HG02623 (cell line): ENCODE results near the gene SLC6A9.
A peak's percentile ranks its signal among the peaks of the same experiment; 100 is the strongest.

ENCODE experiments used
- ATAC-seq: cut with Tn5 transposase; IDR thresholded peaks from one replicate; pipeline ENCODE4 v1.9.1; 2021; ENCODE audit warnings: moderate library complexity; ENCODE audit not compliant: unreplicated experiment

The SLC6A9 gene

DNA sequence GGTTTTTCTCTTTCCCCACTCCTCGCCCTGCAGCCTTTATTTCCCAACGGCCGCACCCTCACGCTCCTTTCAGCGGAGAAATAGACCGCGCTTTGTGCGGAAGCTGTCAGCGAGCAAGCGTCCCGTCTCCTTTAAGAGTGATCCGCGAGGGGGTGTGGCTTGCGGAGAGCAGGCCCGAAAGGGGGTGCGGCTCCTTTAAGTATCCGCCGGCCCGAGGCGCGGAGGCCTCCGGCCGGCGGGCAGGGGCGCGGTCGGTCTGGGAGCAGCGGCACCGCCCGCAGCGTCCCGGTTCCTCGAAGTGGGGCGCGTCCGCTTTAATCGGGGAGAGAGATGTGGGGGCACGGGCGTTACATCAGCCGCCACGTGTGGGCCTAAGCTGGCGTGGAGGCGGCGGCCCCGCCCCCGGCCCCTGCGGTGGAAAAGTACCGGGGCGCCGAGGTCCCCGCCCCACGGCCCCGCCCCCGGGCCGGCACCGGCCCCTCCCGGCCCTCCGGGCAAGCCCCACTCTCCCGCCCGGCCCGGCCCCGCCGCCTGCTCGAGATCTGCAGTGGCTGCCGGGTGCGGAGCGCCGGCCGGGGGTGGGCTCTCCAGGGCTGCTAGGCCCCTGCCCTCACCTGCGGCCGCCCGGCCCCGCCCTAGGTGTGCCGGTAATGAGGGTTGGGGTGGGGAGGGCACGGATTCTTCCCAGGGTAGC is 1.2 kb downstream of the SLC6A9 start:
- peak; percentile 75 for ATAC-seq

DNA sequence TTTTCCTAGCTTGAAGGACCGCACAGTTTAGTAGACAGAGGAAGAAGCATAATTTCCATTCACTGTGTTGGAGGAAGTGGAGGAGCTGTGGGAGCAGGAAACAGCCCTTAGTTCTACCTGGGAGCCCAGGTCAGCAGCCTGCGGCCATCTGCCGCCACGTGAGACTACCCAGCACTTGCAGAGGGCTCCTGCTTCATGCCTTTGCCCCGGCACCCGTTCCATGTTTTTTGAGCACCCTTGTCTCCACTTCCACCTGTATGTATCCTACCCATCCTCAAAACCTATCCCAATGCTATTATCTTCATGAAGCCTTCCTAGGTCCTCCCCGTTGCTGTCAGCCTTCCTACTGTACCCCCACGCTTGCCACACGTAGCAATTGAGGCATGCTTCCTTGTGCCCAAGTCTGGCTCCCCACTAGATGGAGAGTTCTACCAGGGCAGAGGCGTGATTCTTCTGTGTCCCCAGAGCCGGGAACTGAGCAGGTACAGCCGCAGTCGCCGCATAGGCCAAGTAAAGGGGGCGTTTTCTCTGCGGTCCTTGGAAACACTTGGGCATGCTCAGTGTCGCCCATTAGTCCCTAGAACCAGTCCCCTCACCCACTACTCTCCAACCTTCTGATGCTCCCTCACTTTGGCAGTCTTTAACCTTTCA is 1.9 kb downstream of the SLC6A9 start:
- peak; percentile 14 for ATAC-seq

DNA sequence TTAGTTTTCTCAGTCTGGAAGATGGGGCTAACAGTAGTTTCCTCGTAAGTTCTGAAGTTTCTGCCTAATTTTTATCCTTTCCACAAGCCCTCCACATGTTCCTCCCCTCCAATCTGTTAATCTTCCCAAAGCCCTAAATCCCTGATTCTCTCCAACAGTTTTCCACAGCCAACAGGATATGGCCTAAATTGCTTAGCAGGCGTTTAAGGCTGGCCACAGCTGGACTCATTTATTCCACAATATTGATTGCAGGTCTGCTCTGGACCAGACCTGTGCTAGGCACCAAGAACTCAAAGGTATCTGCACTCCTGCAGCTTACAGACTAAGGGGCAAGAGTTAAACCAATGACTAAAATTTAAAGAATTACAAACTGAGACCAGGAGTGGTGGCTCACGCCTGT is 3.9 kb downstream of the SLC6A9 start:
- no peak for ATAC-seq

DNA sequence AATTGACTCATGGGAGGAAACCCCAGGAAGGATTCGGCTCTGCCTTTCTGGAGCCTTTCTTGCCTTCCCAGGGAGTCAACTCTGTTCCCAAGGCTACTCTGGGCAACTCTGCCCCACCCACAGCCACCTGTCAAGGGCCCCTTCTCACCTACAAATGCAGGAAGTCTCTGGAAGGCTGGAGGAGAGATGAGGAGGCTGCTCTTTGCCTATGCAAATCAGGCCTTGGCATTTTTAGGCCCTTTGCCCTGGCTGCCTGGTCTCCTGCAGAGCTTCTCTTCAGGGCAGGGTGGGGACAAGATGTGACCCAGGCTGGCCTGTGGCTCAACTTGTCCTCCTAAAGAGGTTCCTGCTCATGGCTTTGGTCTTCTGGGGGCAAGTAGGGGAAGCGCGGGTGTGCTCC is 5.4 kb downstream of the SLC6A9 start:
- no peak for ATAC-seq

DNA sequence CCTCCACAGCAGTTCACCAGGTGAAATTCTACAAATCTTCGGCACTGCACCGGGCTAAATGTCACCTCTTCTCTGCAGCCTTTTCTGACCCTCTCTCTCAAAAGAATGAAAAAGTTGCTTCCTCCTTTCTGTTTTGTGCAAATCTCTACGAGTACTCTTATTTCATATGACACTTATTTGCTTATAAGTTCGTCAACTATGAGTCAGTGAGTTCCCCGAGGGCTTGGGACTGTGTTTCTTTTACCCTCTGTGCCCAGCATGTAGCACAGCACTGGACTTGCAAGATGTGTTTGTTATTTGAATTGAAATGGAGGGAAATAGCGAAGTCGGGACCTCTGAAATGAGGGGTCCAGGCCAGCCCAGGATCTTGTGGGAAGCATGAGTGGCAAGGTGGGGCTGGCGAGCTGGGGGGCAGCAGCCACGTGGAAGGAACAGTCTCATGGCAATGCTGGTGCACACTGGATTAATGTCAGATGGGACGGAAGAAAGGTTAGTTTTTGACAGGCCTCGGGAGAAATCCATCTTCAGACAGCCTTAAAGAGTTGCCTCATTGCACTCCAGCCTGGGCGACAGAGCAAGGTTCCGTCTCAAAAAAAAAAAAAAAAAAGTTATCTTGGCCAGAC is 6.2 kb downstream of the SLC6A9 start:
- no peak for ATAC-seq

DNA sequence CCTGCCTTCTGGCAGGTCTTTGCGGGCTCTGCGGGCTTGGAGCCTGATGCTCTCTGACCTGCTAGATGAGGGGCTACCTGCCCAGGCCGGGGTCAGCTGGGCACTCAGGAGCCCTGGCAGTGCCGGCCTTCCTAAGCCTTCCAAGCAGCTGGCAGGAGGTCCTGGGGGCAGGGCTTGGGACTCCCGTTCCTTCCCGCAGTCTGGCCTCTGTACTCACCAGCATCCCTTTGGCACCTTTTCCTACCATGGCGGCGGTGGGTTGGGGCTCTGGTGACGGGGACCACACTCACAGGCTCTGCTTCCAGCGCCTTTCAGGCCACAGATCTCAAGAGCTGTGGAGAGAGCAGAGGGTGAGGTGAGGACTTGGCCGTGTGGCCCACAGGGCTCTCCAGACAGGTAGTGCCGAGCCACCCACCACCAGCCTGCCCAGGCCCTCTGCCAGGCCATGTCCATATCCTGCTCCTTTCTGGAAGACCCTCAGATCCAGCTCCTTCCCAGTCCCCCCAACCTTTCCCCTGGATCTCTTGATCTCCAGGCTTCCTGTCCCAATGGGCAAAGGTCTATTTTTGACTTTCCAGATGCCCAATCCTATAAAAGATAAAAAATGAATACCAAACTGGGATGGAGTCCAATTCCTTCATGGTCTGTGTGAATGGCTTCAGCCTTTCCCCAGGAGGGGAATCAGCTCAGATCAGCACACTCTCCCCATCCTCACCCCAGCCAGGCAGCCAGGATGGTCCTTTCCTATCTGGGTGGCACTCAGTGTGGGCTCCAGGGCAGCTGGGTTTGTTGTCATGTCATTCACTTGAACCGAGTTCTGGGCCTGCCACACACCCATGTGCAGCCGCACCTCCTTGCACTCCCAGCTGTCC is 7.0 kb downstream of the SLC6A9 start:
- no peak for ATAC-seq

DNA sequence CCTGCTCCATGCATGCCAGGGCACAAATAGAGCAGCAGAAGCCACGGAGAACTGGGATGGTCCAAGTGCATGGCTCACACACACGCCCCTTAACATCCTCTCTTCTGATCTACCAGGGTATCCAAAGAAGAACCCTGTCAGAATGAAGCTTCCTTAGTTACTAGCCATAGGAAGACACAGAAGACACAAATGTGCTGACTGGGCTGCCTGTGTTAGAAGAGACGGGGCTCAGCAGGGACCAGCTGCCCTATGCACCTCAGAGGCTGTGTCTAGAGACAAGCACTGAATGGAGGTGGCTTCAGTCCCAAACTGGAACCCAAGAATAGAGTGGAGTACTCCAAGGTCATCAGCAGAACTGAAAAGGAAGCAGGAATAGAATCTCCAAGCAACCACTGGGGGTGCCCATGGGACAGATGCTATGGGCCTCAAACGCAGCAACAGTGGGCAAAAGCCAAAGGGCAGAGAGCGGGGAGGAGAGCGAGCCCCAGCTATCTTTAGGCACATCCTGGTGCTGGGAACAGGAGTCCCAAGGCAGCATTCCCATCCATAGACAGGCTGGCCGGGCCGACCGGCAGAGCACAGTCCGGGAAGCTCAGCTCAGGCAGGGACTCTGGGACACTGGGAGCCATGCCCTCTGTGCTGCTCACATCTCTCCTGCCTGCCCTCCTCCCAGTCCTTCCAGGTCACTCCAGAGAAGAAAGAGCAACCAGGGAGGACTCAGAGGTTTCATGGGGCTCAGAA is 9.5 kb downstream of the SLC6A9 start:
- no peak for ATAC-seq

DNA sequence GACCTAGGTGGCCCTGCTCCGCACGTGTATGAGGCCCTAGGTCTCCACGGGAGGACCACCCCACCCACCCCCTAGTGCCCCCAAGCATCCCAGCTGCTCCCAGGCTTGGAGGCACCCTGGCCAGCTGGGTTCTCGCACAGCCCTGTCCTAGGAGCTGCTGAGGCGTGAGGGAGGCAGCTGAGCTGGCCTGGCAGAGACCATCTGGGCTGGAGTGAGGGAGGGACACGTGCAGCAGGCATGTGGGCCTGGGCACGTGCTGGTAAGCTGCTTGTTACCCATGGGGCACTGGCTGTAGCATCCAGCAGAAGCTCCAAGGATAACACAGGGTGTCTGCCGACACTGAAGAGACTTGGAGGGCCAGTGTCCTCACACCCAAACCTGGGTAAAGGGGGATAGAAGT is 10.1 kb downstream of the SLC6A9 start:
- ATAC-seq = no peak

DNA sequence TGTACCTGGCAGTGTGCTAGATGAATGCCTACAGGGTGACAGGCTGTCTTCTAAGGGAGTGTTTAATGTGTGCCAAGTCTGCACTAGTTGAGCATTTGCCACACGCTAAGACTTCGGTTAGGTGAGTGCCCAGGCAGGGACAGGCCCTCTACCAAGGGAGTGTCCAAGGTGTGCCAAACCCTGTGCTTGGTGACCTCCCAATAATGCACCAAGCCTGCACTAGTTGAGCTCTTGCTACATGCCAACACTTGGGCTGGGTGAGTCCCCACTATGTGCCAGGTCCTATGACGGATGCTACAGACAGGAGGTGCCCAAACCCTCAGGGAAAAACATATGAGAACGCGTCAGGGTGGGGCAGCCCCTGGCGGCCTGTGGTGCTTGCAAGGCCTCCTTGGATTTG is 10.8 kb downstream of the SLC6A9 start:
- ATAC-seq = no peak

DNA sequence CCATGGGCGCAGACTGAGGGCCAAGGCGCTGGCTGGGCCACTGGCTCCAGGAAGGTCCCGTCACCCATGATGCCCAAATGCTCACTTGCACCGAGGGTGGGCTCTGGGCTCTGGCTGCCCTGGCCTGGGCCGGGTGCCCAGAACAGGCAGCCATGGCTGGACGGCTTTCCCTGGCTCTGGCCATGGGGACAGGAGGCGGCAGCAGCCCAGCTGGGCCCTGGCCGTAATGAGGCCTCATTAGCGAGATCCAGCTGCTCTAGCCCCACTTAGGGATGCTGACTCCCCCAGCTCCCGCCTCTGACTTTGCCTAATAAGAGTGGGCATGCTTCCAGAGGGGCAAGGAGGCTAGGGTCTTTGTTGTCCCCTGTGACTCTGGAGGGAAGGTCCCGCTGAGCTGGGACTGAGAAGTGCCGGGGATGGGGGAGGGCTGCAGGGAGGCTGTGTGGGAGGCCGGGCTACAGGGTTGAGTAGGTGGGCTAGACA is 11.8 kb downstream of the SLC6A9 start:
- ATAC-seq = no peak

DNA sequence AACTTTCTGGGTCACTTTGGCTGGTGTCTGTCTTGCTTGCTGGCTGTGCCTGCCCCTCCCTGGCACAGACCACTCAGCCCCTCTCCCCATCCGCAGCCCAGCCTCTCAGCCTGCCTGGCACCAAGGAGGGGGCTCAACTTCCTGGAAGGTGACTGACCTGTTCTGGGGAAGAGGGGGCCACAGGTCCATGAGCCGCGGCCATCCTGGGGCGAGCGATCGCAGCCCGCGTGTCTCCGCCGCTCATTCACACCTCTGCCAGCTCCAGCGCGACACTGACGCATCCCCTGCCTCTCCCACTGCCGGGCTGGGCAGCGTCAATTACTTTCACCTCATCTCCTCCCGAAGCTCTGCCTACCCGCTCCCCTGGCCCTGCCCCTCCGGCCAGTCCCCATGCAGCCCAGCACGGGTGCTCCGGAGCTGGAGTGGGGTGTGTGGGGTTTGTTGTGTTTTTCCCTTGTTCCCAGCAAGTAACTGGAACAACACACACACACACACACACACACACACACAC is 14.3 kb downstream of the SLC6A9 start:
- no peak for ATAC-seq

DNA sequence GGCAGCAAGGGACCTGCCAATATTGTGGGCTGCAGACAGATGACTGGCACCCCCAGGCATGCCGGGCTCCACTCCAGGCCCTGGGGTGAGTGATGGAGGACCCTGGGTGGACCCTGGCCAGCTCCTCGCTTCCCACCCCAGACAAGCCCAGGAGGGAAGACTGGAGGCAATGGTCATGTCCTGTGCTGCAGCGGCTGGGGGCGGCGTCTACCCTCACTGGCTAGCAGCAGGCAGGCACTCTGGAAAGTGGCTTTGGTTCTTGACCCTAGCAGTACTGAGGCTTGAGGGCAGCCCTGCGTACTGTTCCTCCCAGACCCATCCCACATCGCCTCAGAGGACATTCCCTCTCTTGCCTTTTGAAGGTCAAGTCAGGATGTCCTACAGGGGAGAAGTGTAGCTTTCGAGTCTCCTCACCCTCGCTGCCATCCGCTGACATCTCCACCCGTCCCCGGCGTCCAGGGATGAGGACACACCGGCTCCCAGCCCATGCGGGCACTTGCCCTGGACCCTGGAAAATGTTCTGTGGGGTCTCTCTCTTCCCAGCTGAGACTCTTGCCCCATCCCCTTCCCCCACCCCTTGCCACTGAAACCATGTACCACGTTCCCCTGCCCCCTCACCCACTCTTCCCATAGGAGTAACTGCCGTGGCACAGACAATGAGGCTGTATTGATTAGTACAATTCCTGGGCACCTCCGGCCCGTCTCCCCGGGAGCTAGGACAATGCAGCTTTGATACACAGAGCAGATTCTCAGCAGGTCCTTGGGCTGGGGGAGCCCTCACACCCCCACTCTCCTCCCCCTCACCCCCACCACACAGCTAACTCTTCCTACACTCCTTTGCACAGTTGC is 15.0 kb downstream of the SLC6A9 start:
- no peak for ATAC-seq

DNA sequence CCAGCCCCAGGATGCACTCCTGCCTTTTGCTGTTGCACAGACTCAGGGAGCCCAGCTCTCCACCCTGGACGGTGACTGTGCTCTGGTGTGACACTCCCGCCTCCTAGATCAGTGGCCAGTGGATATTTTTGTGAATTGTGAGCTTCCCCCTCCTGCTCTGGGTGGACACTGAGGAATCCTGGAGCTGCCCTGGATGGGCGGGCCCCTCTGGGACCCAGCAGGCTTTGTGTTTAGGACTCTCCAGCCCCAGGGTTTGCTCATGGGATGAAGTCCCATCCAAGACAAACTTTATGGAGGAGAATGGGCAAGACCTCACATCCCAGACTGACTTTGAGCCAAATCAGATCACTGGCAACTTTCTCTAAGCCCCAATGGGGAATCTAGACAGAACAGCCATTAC is 16.1 kb downstream of the SLC6A9 start:
- ATAC-seq = no peak

DNA sequence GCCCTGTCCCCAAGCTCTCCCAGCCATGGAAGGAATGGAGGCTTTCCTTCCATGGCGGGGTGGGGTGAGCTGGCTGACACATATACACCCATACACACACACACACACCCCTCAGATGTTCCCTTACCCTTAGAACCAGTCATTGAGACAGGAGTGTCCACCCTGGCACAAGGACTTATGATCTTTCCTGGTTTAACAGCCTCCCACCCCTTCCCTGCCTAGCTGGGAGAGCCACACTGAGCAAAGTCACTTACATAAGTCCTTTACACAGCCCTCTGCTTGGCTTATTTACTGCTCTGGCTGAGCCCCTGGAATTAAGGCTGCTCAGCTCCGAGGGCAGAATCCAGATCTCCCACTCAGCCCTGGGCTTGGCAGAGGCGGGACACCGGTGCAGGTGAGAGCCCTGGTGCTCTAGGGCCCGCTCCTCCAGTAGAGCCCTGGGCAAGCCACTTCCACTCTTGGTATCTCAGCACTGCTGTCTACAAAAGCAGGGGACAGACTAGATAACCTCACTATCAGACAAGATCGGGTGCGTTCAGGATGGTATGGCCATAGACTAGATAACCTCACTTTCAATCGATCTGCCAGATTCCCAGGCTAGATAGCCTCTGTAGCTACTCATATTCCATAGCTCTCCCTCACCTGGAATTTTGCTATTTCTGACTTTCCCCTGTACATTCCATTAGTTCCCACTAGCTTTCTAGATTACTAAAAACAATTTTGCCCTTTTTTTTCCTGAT is 16.7 kb downstream of the SLC6A9 start:
- no peak for ATAC-seq

DNA sequence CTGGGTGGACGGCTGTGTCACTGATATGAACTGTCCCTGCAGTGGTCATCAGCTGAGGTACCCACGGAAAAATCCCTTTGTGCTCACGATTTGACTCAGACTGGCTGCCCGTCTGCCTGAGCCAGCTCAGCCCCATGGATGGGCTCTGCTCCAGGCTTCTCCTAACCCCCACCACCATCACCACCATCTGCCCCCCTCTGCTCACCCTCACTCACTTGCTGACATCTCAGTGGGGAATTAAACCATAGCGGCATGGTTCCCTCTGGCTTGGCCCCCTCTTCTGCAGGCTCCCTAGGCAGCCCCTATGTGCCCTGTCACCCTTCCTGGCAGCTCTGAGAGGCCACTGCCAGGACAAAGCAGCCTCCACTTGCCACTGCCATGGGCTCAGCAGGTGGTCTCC is 17.3 kb downstream of the SLC6A9 start:
- no peak for ATAC-seq

DNA sequence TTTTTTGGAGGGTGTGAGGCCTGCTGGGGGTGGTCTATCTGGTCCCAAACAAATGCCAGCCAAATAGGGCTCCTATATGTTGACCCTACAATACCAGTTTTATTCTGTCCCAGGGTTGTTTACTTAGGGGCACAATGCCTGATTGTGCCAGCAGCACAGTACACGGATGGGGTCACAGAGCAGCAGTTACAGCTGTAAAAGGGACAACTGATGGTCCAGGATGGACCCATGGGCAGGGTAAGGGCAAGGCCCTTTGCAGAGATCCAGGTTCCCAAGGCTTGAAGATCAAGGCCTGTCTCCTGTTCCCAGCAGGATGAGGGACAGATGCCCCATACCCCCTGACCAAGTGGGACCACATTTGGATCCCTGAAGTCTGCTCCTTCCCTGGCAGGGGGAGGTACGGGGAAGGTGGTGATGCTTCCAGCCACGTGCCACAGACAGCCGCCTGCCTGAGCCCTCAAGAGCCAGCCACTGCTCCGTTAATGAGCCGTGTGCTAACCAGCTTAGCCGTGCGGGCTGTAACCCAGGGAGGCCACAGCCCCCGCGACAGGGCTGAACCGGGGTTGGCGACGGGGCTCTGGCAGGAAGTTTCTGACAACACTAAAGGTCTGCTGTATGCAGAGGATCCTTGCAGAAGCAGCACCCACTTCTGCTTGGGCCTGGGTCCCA is 18.2 kb downstream of the SLC6A9 start:
- no peak for ATAC-seq

DNA sequence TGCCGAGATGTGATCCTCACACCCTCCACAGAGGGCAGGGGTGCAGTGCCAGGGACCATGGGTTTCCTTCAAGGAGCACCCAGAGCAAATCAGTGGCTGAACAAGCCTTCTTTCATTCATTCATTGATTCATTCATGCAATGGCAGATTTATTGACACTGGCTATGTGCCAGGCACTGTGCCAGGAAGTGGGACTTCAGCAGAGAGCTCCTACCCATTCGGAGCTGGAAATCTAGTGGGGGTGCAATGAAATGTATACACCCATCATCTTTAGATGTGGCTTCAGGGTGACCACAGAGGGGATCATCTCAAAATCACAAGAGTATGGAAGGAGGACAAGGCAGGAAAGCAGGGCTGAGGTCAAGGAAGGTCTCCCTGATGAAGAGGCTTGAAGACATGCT is 18.9 kb downstream of the SLC6A9 start:
- no peak for ATAC-seq

DNA sequence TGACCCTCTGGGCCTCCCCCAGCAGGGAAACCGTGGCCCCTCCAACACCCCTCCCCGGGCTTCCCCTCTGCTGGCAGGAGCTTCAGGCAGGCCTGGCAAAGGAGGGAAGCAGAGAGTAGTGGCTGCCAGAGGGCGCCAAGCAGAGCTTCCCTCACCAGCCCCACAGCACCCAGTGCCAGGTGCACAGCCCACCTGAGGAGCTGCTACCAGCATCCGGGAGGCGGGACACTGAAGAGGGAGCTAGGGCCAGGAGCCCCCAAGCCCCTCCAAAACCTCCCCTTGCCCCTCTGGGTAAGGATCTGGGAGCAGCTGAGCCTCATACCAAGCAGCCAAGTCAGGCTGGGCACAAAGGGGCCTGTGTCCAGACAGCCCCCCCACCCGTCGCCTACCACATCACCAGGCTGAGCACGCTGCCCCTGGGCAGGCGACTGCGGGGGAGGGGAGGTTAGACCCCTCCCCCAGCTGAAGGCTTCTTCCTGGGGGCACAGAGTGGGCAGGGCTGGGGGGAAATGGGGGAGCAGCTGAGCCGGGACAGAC is 20.3 kb downstream of the SLC6A9 start:
- ATAC-seq = no peak
